Fibroblast of mammary gland (primary cell): ENCODE results near the gene SMPD3.

Experiments
- DNase-seq: peaks from one replicate; pipeline ENCODE4 v3.0.0-alpha.2; 2010; ENCODE audit warnings: low read depth
- H3K4me3 ChIP-seq: 2 replicates; pipeline ENCODE4 v1.5.1; 2011; ENCODE audit warnings: low read depth, mild to moderate bottlenecking, low read length, moderate library complexity; ENCODE audit not compliant: control insufficient read depth
- CTCF ChIP-seq: conservative IDR thresholded peaks from 2 replicates; pipeline ENCODE4 v1.5.1; 2011; ENCODE audit warnings: low read depth, low read length, inconsistent platforms; ENCODE audit not compliant: control insufficient read depth, insufficient read depth

Gene SMPD3

GRCh38 chr16:68444056-68444657, 4.2 kb downstream of the SMPD3 start:
- peak; percentile 33 for DNase-seq
- H3K4me3 ChIP-seq = no peak overlapping the region
- TF ChIP-seq CTCF = no peak

GRCh38 chr16:68436581-68436980, 11.7 kb downstream of the SMPD3 start:
- peak; percentile 32 for TF ChIP-seq CTCF
- peak; percentile 5 for DNase-seq

GRCh38 chr16:68434624-68435210, 13.6 kb downstream of the SMPD3 start:
- TF ChIP-seq CTCF = no peak
- no peak for DNase-seq
- H3K4me3 ChIP-seq = no peak overlapping the region

More at GRCh38 chr16:68436581-68436980, 11.7 kb downstream of the SMPD3 start:
- no peak overlapping the region for H3K4me3 ChIP-seq

GRCh38 chr16:68433316-68433715, 15.0 kb downstream of the SMPD3 start:
- no peak overlapping the region for H3K4me3 ChIP-seq
- no peak for TF ChIP-seq CTCF
- no peak for DNase-seq

GRCh38 chr16:68432701-68433100, 15.6 kb downstream of the SMPD3 start:
- DNase-seq = no peak
- no peak for TF ChIP-seq CTCF
- no peak overlapping the region for H3K4me3 ChIP-seq

- H3K4me3 ChIP-seq = no peak overlapping the region
- no peak for DNase-seq
- no peak for TF ChIP-seq CTCF
Observed at GRCh38 chr16:68429076-68429854, 19.0 kb downstream of the SMPD3 start.
